Neural progenitor cell (in vitro differentiated cells): Measurements from ENCODE around the gene RFPL3. TPM values are rescaled to one million over a fixed set of nuclear protein-coding genes. Genes with fewer than 3 reads are reported as not detected.
"Not testable (repeated sequence)": the region's sequence is repeated elsewhere in the genome, so short reads cannot be mapped to it uniquely, and the experiment has no call there.

Experiments used
- DNase-seq: peaks from one replicate; pipeline ENCODE4 v3.0.0-alpha.2; 2016; ENCODE audit warnings: low spot score
- H2AFZ ChIP-seq: fragments of 200-600 bp; sonication (generic); replicated peaks from 2 replicates; pipeline ENCODE4 v1.6.1; 2016; ENCODE audit warnings: antibody characterized with exemption
- H3F3A ChIP-seq: fragments of 200-600 bp; sonication (generic); 2 replicates; pipeline ENCODE4 v1.6.1; 2016; ENCODE audit warnings: antibody characterized with exemption, low read depth
- H3K27ac ChIP-seq: fragments of 200-600 bp; sonication (generic); 2 replicates; pipeline ENCODE4 v1.5.1; 2016; ENCODE audit warnings: mild to moderate bottlenecking
- H3K27me3 ChIP-seq: fragments of 200-600 bp; sonication (generic); 2 replicates; pipeline ENCODE4 v1.6.1; 2016; ENCODE audit warnings: mild to moderate bottlenecking, moderate library complexity
- H3K36me3 ChIP-seq: fragments of 200-600 bp; sonication (generic); 2 replicates; pipeline ENCODE4 v1.5.1; 2016
- H3K4me1 ChIP-seq: fragments of 200-600 bp; sonication (generic); 2 replicates; pipeline ENCODE4 v1.6.1; 2016; ENCODE audit warnings: mixed run types
- H3K4me2 ChIP-seq: fragments of 200-600 bp; sonication (generic); 2 replicates; pipeline ENCODE4 v1.6.1; 2016
- H3K4me3 ChIP-seq: fragments of 200-600 bp; sonication (generic); 2 replicates; pipeline ENCODE4 v1.5.1; 2016
- H3K79me2 ChIP-seq: fragments of 200-600 bp; sonication (generic); 2 replicates; pipeline ENCODE4 v1.6.1; 2016; ENCODE audit warnings: low read depth
- H3K9ac ChIP-seq: fragments of 200-600 bp; sonication (generic); 2 replicates; pipeline ENCODE4 v1.6.1; 2016
- H3K9me3 ChIP-seq: fragments of 200-600 bp; sonication (generic); 2 replicates; pipeline ENCODE4 v1.5.1; 2016; ENCODE audit warnings: low read depth
- H4K20me1 ChIP-seq: fragments of 200-600 bp; sonication (generic); 2 replicates; pipeline ENCODE4 v1.6.1; 2016; ENCODE audit warnings: low read depth
- H3K27ac Mint-ChIP-seq: 3 replicates; pipeline ENCODE4 v1.8.0; 2021; ENCODE audit warnings: mixed read lengths
- H3K27me3 Mint-ChIP-seq: 2 replicates; pipeline ENCODE4 v1.8.0; 2022; ENCODE audit warnings: low read depth, mild to moderate bottlenecking, inconsistent platforms, moderate library complexity, mixed read lengths; ENCODE audit not compliant: insufficient read depth
- H3K36me3 Mint-ChIP-seq: 3 replicates; pipeline ENCODE4 v1.8.0; 2021; ENCODE audit warnings: mixed read lengths
- H3K4me1 Mint-ChIP-seq: 3 replicates; pipeline ENCODE4 v1.8.0; 2021; ENCODE audit warnings: mixed read lengths
- H3K4me3 Mint-ChIP-seq: 3 replicates; pipeline ENCODE4 v1.8.0; 2021; ENCODE audit warnings: mild to moderate bottlenecking, moderate library complexity, mixed read lengths
- H3K9me3 Mint-ChIP-seq: 3 replicates; pipeline ENCODE4 v1.8.0; 2020; ENCODE audit warnings: mixed read lengths
- EZH2 ChIP-seq: fragments of 200-600 bp; sonication (generic); IDR thresholded peaks from 2 replicates; pipeline ENCODE4 v1.6.1; 2017; ENCODE audit warnings: antibody characterized with exemption, mild to moderate bottlenecking, moderate library complexity
- EZH2phosphoT487 ChIP-seq: fragments of 200-600 bp; sonication (generic); IDR thresholded peaks from 2 replicates; pipeline ENCODE4 v1.6.1; 2017; ENCODE audit warnings: antibody characterized with exemption
- total RNA-seq: library from RNA; depleted of rRNA; stranded (reverse); fragments of >200 nt; gene quantifications from 2 replicates; pipeline ENCODE4 v1.2.3, GENCODE V29; 2015; ENCODE audit warnings: low replicate concordance
- TF ChIP-seq, protein P1 (sequence below): fragments of 200-600 bp; sonication (generic); IDR thresholded peaks from 2 replicates; pipeline ENCODE4 v1.5.1; 2017; ENCODE audit warnings: antibody characterized with exemption, mild to moderate bottlenecking

RFPL3 gene
- total RNA-seq, 1 donor from 2014 or later: not detected

DNA sequence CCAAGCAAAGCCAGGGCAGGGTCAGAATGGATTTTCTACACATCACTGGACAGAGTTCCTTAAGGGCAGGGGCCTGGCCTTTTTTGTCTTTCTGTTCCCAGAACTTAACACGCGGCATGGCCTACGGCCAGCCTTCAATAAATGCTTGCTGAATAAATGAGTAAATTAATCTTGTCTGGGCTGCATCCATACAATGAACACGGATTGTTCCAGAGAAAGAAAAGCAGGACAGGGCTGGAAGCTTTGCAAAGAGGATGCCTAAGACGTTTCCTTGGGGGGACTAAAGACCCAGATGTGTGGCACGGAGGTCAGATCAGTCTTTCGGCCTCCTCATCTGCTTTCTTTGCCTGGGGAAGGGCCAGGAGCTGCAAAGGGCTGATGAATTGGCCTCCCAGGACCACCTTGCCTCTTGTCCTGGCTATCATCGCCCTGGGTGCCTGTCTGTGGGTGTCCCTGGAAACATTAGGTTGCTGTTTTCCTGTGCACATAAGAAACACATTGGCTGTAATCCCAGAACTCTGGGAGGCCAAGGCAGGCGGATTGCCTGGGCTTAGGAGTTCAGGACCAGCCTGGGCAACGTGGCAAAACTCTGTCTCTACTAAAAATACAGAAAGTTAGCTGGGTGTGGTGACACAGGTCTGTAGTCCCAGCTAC, 20.8 kb upstream of the RFPL3 start:
- Histone ChIP-seq H3K9me3 (no peaks in the 10 kb centered on the region), H3K27me3 (no peaks in the 10 kb centered on the region), H3K4me3 (no peak overlapping the region), H4K20me1 (no peaks in the 10 kb centered on the region), H3K4me1 (peaks cover 57% of the 10 kb centered on the region), H2AFZ (no peak overlapping the region), H3K9ac (no peak overlapping the region), H3K79me2 (no peaks in the 10 kb centered on the region), H3K27ac (peak overlapping the region; percentile 94), H3K4me2 (peak overlapping the region; percentile 51), H3F3A (peaks cover 39% of the 10 kb centered on the region), H3K36me3 (no peaks in the 10 kb centered on the region)
- Mint-ChIP-seq H3K4me3 (no peak overlapping the region), H3K27ac (peak overlapping the region; percentile 81), H3K27me3 (peaks cover 14% of the 10 kb centered on the region), H3K36me3 (no peaks in the 10 kb centered on the region), H3K9me3 (peaks cover 2% of the 10 kb centered on the region), H3K4me1 (peaks cover 80% of the 10 kb centered on the region)
- no peak for TF ChIP-seq EZH2phosphoT487
- TF ChIP-seq, protein P1, sequence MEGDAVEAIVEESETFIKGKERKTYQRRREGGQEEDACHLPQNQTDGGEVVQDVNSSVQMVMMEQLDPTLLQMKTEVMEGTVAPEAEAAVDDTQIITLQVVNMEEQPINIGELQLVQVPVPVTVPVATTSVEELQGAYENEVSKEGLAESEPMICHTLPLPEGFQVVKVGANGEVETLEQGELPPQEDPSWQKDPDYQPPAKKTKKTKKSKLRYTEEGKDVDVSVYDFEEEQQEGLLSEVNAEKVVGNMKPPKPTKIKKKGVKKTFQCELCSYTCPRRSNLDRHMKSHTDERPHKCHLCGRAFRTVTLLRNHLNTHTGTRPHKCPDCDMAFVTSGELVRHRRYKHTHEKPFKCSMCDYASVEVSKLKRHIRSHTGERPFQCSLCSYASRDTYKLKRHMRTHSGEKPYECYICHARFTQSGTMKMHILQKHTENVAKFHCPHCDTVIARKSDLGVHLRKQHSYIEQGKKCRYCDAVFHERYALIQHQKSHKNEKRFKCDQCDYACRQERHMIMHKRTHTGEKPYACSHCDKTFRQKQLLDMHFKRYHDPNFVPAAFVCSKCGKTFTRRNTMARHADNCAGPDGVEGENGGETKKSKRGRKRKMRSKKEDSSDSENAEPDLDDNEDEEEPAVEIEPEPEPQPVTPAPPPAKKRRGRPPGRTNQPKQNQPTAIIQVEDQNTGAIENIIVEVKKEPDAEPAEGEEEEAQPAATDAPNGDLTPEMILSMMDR: no peak
- TF ChIP-seq EZH2: no peak
- peak; percentile 54 for DNase-seq

DNA sequence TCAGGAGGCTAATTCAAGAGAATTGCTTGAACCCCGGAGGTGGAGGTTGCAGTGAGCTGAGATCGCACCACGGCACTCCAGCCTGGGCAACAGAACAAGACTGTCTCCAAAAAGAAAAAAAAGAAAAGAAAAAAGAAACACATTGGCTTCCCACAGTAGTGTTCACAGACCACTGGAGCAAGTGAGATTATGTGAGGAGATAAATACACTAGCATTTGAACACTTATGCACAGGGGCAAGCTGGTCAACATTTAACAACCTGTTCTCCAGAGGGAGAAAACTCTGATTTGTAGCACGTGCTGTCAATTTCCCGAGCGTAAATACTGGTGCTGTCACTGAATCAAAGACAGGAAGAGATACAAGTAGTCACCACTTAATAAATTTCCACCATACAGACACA, 20.2 kb upstream of the RFPL3 start:
- not testable (repeated sequence) for H3K4me3 Mint-ChIP-seq, H4K20me1 ChIP-seq, H3K79me2 ChIP-seq, H3K9me3 Mint-ChIP-seq, H3K9me3 ChIP-seq, H3K27me3 ChIP-seq, H3K4me3 ChIP-seq, H3K36me3 ChIP-seq, DNase-seq, H3K9ac ChIP-seq, H3K36me3 Mint-ChIP-seq, H2AFZ ChIP-seq
- H3K27ac ChIP-seq: peak overlapping the region; percentile 94
- Mint-ChIP-seq H3K27me3 (peaks cover 14% of the 10 kb centered on the region), H3K27ac (peak overlapping the region; percentile 76), H3K4me1 (peaks cover 80% of the 10 kb centered on the region)
- H3F3A ChIP-seq: peaks cover 43% of the 10 kb centered on the region
- peak overlapping the region; percentile 51 for H3K4me2 ChIP-seq
- peaks cover 62% of the 10 kb centered on the region for H3K4me1 ChIP-seq

DNA sequence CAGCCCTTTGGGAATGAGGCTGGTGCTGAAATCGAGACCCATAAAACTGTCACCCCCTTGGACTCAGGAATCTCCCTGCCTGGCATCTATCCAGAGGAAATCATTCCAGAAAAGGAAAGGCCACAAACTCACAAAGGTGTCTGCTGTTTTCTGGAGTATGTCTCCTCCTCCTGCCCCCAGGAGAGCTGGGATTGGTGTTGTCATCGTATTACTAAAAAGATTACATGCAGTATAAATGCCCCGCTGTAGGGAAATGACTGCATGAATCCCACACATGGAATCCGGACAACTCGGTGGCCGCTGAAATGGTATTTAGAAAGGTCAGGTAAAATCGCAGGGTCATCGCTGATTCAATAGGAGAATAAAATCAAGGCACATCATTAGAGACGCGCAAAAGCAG, 18.9 kb upstream of the RFPL3 start:
- H3K4me2 ChIP-seq: no peak overlapping the region
- Mint-ChIP-seq H3K9me3 (peaks cover 2% of the 10 kb centered on the region), H3K4me3 (peak overlapping the region; percentile 33), H3K36me3 (no peaks in the 10 kb centered on the region), H3K4me1 (peaks cover 83% of the 10 kb centered on the region), H3K27ac (peak overlapping the region; percentile 73), H3K27me3 (peaks cover 12% of the 10 kb centered on the region)
- no peak for DNase-seq
- H3K9ac ChIP-seq: no peak overlapping the region
- peaks cover 43% of the 10 kb centered on the region for H3F3A ChIP-seq
- no peaks in the 10 kb centered on the region for H3K9me3 ChIP-seq
- TF ChIP-seq, protein P1: no peak
- no peak for TF ChIP-seq EZH2
- TF ChIP-seq EZH2phosphoT487: no peak
- H3K36me3 ChIP-seq: no peaks in the 10 kb centered on the region
- no peak overlapping the region for H3K4me3 ChIP-seq
- no peaks in the 10 kb centered on the region for H3K27me3 ChIP-seq
- H3K27ac ChIP-seq: no peak overlapping the region
- H4K20me1 ChIP-seq: no peaks in the 10 kb centered on the region
- H3K79me2 ChIP-seq: no peaks in the 10 kb centered on the region
- no peak overlapping the region for H2AFZ ChIP-seq
- H3K4me1 ChIP-seq: peaks cover 73% of the 10 kb centered on the region

DNA sequence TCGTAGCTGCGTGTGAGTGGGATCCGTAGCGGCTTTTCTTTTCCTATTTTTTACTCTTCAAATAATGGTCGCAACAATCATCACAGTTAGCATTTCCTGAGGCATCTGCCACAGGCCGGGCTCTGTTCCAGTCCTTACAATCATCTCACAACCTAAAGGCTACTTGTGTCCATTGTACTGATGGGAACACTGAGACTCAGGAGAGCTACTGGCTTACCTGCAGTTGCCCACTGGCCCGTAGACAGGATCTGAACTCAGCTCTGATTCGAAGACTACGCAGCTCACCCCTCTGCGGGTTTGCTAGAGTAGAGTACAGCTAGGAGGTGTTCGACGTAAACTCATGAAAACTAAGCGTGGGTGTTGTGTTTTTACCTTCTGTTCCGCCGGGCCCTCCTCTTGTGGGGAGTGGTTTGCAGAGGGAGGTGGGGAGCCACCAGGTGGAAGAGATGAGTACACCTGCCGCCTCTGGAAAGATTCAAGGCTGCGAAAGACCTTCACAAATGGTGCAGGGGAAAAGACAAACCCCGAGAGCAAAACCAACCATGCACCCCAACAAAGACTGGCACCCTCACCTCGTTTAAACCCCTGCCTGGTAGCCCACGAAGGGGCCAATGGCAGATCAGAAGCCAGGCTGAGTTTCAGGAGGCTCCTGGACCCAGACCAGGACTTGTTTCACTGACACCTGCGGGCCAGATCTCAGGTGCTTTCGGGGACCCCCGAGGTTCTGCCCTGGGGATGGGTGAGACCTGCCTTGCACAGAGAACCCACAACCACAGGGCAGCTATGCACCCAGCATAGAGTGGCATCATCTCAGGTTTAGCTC, 18.3 kb upstream of the RFPL3 start:
- Mint-ChIP-seq H3K27ac (peak overlapping the region; percentile 94), H3K27me3 (peaks cover 9% of the 10 kb centered on the region), H3K9me3 (peaks cover 2% of the 10 kb centered on the region), H3K4me3 (no peak overlapping the region), H3K4me1 (peaks cover 85% of the 10 kb centered on the region), H3K36me3 (no peaks in the 10 kb centered on the region)
- no peaks in the 10 kb centered on the region for H3K9me3 ChIP-seq
- no peak overlapping the region for H3K27ac ChIP-seq
- H3K4me2 ChIP-seq: no peak overlapping the region
- no peak overlapping the region for H2AFZ ChIP-seq
- H3K27me3 ChIP-seq: no peaks in the 10 kb centered on the region
- H3K4me1 ChIP-seq: peaks cover 70% of the 10 kb centered on the region
- no peak overlapping the region for H3K4me3 ChIP-seq
- no peaks in the 10 kb centered on the region for H3K36me3 ChIP-seq
- TF ChIP-seq, protein P1: no peak
- no peak for TF ChIP-seq EZH2phosphoT487
- TF ChIP-seq EZH2: no peak
- no peaks in the 10 kb centered on the region for H4K20me1 ChIP-seq
- peaks cover 43% of the 10 kb centered on the region for H3F3A ChIP-seq
- H3K79me2 ChIP-seq: no peaks in the 10 kb centered on the region
- no peak overlapping the region for H3K9ac ChIP-seq
- DNase-seq: no peak
